CD1c-positive myeloid dendritic cell (primary cell): Measurements from ENCODE around the gene PLXNA4.
A peak's percentile ranks its signal among the peaks of the same experiment; 100 is the strongest.

ENCODE experiments used
- DNase-seq: peaks from one replicate; pipeline ENCODE4 v3.0.0-alpha.2; 2016; ENCODE audit errors: extremely low spot score

Gene PLXNA4

GRCh38 chr7:132471515-132471914 is 104.8 kb downstream of the PLXNA4 start:
- no peak for DNase-seq

- DNase-seq, result no peak
Observed at GRCh38 chr7:132469681-132470080, 106.6 kb downstream of the PLXNA4 start.

- DNase-seq, result no peak
Observed at GRCh38 chr7:132469264-132469663, 107.0 kb downstream of the PLXNA4 start.

- no peak for DNase-seq
Observed at GRCh38 chr7:132466367-132466766, 109.9 kb downstream of the PLXNA4 start.

GRCh38 chr7:132465516-132465915 is 110.8 kb downstream of the PLXNA4 start:
- DNase-seq, result no peak

- DNase-seq, result no peak
Observed at GRCh38 chr7:132464740-132465139, 111.5 kb downstream of the PLXNA4 start.

- no peak for DNase-seq
Observed at GRCh38 chr7:132463922-132464321, 112.3 kb downstream of the PLXNA4 start.

GRCh38 chr7:132462478-132462877 is 113.8 kb downstream of the PLXNA4 start:
- no peak for DNase-seq

- no peak for DNase-seq
Observed at GRCh38 chr7:132461032-132461592, 115.2 kb downstream of the PLXNA4 start.

- no peak for DNase-seq
Observed at GRCh38 chr7:132458729-132459128, 117.5 kb downstream of the PLXNA4 start.

GRCh38 chr7:132457658-132458057 is 118.6 kb downstream of the PLXNA4 start:
- no peak for DNase-seq

GRCh38 chr7:132456418-132456817 is 119.9 kb downstream of the PLXNA4 start:
- DNase-seq, result no peak

- no peak for DNase-seq
Observed at GRCh38 chr7:132455378-132455777, 120.9 kb downstream of the PLXNA4 start.

GRCh38 chr7:132453826-132454225 is 122.4 kb downstream of the PLXNA4 start:
- no peak for DNase-seq

- no peak for DNase-seq
Observed at GRCh38 chr7:132451161-132451560, 125.1 kb downstream of the PLXNA4 start.

GRCh38 chr7:132450696-132451095 is 125.6 kb downstream of the PLXNA4 start:
- no peak for DNase-seq

GRCh38 chr7:132450188-132450587 is 126.1 kb downstream of the PLXNA4 start:
- no peak for DNase-seq

GRCh38 chr7:132446666-132447278 is 129.5 kb downstream of the PLXNA4 start:
- DNase-seq, result no peak

GRCh38 chr7:132446260-132446659 is 130.0 kb downstream of the PLXNA4 start:
- peak; percentile 83 for DNase-seq

- no peak for DNase-seq
Observed at GRCh38 chr7:132443761-132444520, 132.3 kb downstream of the PLXNA4 start.

GRCh38 chr7:132441935-132442334 is 134.3 kb downstream of the PLXNA4 start:
- no peak for DNase-seq

GRCh38 chr7:132440151-132440550 is 136.1 kb downstream of the PLXNA4 start:
- DNase-seq, result no peak

- DNase-seq, result no peak
Observed at GRCh38 chr7:132438926-132439325, 137.3 kb downstream of the PLXNA4 start.
